OCI-LY1 (cell line): ENCODE measurements around the gene GSC2.

Source experiments
- EZH2 ChIP-seq: fragments of 200-600 bp; sonication (generic), shearing (Covaris generic); IDR thresholded peaks from 2 replicates; pipeline ENCODE4 v1.8.0; 2017; ENCODE audit warnings: borderline replicate concordance, mixed run types, mild to moderate bottlenecking, antibody characterized with exemption, low read length, moderate library complexity, mixed read lengths
- TF ChIP-seq, protein P1 (sequence below): fragments of 200-600 bp; sonication (generic), shearing (Covaris generic); IDR thresholded peaks from 2 replicates; pipeline ENCODE4 v1.5.1; 2017; ENCODE audit warnings: mild to moderate bottlenecking, antibody characterized with exemption, low read length, moderate library complexity, mixed read lengths

DNA sequence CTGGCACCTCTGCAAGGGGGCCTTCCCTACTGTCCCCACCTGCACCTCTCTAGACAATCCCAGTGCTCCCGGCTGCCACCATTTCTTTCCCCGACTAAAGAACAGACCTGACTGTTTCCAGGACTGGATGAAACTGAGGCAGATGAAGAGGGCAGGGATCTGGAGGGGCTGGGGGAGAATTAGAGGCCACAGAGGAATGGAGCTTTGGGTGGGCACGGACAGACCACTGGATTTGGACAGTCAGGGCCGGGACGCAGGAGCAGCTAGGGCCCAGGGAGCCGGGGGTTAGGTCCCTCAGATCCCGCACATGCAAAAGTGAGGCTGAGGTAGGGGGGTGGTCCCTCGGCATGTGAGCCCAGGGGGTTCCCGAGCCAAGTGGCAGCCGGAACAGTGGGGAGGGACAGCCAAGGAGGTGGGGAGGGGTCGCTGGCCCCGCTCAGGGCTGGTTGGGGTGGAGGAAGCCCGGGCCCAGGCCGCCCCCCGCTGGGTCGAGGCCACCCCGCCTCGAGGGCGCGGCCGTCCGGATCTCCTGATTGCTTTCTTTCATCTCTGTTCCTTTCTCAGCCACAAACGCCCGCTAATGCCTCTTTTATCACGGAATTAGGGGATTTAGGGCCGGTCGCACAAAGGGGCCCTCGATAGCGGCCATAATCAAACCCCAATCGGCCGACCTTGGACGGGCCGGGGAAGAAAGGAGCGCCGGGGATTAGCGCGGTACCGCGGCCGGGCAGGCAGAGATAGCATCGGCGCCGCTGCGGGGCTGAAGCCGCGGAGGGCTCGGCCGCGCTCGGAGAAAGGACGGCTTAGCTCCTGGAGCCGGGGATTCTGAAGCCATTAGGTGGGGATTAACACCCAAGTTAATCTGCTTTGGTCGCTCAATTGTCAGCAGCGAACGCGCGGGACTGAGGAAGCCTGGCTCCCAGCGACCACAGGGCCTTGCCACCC is 19.2 kb upstream of the GSC2 start:
- no peak for TF ChIP-seq EZH2
- TF ChIP-seq, protein P1, sequence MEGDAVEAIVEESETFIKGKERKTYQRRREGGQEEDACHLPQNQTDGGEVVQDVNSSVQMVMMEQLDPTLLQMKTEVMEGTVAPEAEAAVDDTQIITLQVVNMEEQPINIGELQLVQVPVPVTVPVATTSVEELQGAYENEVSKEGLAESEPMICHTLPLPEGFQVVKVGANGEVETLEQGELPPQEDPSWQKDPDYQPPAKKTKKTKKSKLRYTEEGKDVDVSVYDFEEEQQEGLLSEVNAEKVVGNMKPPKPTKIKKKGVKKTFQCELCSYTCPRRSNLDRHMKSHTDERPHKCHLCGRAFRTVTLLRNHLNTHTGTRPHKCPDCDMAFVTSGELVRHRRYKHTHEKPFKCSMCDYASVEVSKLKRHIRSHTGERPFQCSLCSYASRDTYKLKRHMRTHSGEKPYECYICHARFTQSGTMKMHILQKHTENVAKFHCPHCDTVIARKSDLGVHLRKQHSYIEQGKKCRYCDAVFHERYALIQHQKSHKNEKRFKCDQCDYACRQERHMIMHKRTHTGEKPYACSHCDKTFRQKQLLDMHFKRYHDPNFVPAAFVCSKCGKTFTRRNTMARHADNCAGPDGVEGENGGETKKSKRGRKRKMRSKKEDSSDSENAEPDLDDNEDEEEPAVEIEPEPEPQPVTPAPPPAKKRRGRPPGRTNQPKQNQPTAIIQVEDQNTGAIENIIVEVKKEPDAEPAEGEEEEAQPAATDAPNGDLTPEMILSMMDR: no peak
